AG10803 (cell line): ENCODE data around the gene DPEP2.
"Not testable (repeated sequence)": the region's sequence is repeated elsewhere in the genome, so short reads cannot be mapped to it uniquely, and the experiment has no call there.

Source experiments
- DNase-seq: peaks from one replicate; pipeline ENCODE4 v3.0.0; 2010; ENCODE audit warnings: low read depth
- H3K4me3 ChIP-seq: 2 replicates; pipeline ENCODE4 v1.5.1; 2011; ENCODE audit warnings: mild to moderate bottlenecking, low read length, control low read depth
- CTCF ChIP-seq: conservative IDR thresholded peaks from 2 replicates; pipeline ENCODE4 v1.5.1; 2011; ENCODE audit warnings: mild to moderate bottlenecking, low read length, control low read depth, inconsistent platforms

The DPEP2 gene

GRCh38 chr16:67975321-67976105, 23.8 kb downstream of the DPEP2 start:
- no peak for DNase-seq
- no peak overlapping the region for H3K4me3 ChIP-seq
- no peak for TF ChIP-seq CTCF

- H3K4me3 ChIP-seq, DNase-seq: not testable (repeated sequence)
These were observed 27.0 kb downstream of the DPEP2 start for GRCh38 chr16:67972285-67972684.

- no peak overlapping the region for H3K4me3 ChIP-seq
- no peak for TF ChIP-seq CTCF
- no peak for DNase-seq
These were observed 28.2 kb downstream of the DPEP2 start for GRCh38 chr16:67971111-67971510.

DNA sequence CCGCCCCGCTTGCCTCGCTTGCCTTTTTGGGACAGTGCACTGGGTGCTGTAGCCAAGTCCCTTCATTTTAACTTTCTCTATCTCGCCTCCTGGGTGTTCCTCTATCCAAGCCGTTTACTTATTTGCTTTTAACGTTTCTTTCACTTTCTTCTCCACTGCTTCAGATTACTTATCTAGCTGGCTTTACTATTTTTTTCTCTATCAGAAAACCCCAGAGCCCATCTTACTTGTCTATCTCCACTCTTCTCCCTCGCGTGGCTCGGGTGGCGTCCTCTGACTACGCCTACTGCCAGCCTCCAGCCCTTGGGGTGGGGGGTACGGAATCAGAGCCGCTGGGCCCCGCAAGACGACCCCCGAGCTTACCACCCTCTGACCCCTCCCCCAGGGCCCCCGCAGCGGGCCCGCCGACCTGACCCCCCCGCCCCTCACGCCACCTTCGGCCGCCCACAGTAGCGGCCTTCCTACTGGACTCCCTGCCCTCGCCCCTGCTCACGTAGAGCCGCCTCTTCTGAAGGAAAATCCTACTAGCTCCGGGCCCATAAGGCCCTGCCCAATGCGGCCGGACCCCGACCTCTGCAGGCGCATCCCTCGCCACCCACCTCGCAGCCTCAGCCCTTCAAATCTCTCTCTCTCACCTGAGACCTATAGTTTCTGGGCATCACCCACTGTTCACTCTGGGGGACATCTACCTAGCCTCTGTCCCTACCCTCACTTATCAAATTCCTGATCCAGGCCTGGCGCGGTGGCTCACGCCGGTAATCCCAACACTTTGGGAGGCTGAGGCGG, 29.8 kb downstream of the DPEP2 start:
- peak overlapping the region; percentile 72 for H3K4me3 ChIP-seq
- no peak for TF ChIP-seq CTCF
- DNase-seq: no peak

GRCh38 chr16:67968400-67969253, 30.7 kb downstream of the DPEP2 start, which contains the start of gene SLC12A4:
Gene SLC12A4, minus strand, starts transcription at chr16:67968637. Its CDS starts 84 bp downstream, at chr16:67968553.
- TF ChIP-seq CTCF: no peak
- H3K4me3 ChIP-seq: peak within 1 kb of the TSS; percentile 99
- DNase-seq: peak; percentile 76

DNA sequence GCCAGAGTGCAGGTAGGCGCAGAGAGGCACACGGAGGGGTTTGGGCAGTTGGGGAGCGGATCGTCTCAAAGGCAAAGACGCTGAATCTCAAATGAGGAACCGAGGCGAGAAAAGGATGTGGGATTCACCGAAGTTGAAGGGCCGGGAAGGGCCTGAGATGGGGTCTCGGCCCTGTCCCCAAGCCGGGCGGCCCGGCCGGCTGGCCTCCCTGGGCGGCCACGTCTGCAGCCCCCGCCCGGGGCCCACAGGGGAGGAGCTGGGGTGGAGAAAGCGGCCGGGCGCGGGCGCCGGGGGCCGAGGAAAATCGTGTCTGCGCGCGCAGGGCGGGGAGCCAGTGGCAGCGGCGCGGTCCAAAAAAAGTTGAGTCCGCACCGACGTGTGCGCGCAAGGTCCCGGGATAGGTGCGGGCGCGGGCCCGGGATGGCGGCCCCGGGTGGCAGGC, 31.3 kb downstream of the DPEP2 start:
- no peak for TF ChIP-seq CTCF
- DNase-seq: peak; percentile 42
- H3K4me3 ChIP-seq: peak overlapping the region; percentile 99
